ENCODE measurements around the gene BAIAP2.

The BAIAP2 gene

GRCh38 chr17:81066072-81066471, 31.1 kb downstream of the BAIAP2 start:
- TF ChIP-seq CTCF (IDR thresholded peaks at IDR 0.05) (no peak), ZFX (IDR thresholded peaks at IDR 0.05; ENCODE audit: borderline replicate concordance) (no peak)
- H3K27ac ChIP-seq = no peak overlapping the region

GRCh38 chr17:81066771-81067315, 31.9 kb downstream of the BAIAP2 start:
- TF ChIP-seq CTCF (IDR thresholded peaks at IDR 0.05) = no peak
- no peak for TF ChIP-seq ZFX (IDR thresholded peaks at IDR 0.05; ENCODE audit: borderline replicate concordance)
- no peak overlapping the region for H3K27ac ChIP-seq

GRCh38 chr17:81067391-81067811, 32.5 kb downstream of the BAIAP2 start:
- no peak overlapping the region for H3K27ac ChIP-seq
- TF ChIP-seq CTCF (IDR thresholded peaks at IDR 0.05) = no peak

- H3K27ac ChIP-seq = no peak overlapping the region
- TF ChIP-seq CTCF (IDR thresholded peaks at IDR 0.05) = no peak
- TF ChIP-seq ZFX (IDR thresholded peaks at IDR 0.05; ENCODE audit: borderline replicate concordance) = no peak
These were observed 33.6 kb downstream of the BAIAP2 start for GRCh38 chr17:81068411-81069134.

- H3K27ac ChIP-seq = no peak overlapping the region
- TF ChIP-seq CTCF (IDR thresholded peaks at IDR 0.05) (no peak), ZFX (IDR thresholded peaks at IDR 0.05; ENCODE audit: borderline replicate concordance) (no peak)
These were observed 34.2 kb downstream of the BAIAP2 start for GRCh38 chr17:81069135-81069645.

- no peak overlapping the region for H3K27ac ChIP-seq
- TF ChIP-seq CTCF (IDR thresholded peaks at IDR 0.05) = no peak
- TF ChIP-seq ZFX (IDR thresholded peaks at IDR 0.05; ENCODE audit: borderline replicate concordance) = no peak
These were observed 35.7 kb downstream of the BAIAP2 start for GRCh38 chr17:81070541-81071246.
